Measurements from ENCODE around the gene MGAT5.

Gene MGAT5

DNA sequence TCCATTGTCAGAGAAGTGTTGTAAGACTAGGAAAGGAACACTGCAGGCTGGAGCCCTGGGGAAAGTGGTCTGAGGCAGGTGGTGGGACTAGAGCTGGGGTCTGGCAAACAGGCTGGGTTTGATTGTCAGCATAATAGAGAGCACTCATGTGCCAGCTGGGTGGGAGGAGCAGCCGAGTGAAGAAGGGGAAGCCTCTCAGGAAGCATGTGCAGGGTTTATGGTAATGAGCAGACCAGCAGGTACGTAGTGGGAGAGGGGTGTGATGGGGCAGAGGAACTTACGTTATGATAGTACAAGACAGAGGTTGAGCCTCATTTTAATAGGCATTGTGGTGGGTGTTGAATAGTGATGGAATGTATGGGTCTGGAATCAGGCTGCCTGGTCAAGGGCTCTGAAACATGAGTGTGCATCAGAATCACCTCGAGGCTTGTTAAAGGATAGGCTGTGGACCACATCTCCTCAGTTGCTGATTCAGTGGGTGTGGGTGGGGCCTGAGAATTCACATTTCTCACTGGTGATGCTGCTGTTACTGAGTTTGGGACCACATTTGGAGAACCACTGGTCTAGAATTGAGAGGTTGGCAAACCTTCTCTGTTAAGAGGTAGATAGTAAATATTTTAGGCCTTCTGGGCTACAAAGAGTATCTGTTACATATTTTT, 1.7 kb upstream of the MGAT5 start:
- intact Hi-C loops (cut with micrococcal nuclease), result no loop called here
- H3K36me3 Mint-ChIP-seq (ENCODE audit: low read depth), result peaks cover 37% of the 10 kb centered on the region
- H3K27me3 Mint-ChIP-seq, result no peaks in the 10 kb centered on the region
- no peaks in the 10 kb centered on the region for H3K9me3 Mint-ChIP-seq
- H3K4me1 Mint-ChIP-seq (ENCODE audit: low read depth), result peaks cover 68% of the 10 kb centered on the region
- no peak overlapping the region for H3K4me3 Mint-ChIP-seq
- no peak overlapping the region for H3K27ac Mint-ChIP-seq

DNA sequence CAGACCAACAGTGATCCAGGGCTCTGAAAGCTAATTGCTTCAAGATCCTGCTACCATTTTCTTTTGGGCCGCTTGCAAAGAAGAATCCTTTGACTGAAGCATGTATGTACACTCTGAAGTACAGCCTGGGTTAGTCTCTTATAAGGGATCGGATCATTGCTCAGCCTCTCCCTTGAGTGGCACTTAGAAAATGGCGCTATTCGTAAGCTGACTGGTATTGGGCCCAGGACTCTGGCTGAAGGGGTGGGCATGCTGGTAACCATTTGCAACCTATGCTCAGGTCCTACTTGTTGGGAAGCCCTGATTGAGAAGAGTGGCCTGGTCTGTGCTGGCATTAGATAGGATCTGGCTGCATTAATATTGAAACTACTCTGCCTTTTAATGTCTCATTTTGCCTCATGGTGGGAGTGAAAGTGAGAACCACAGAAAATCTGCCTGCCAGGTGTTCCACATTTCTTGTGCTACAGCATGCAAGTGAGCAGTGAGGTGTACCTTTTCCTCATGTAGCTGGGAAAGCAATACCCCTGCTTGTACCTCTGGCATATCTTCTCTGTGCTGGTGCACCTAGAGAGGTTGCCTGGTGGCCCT, 661 bp upstream of the MGAT5 start:
- H3K9me3 Mint-ChIP-seq, result no peaks in the 10 kb centered on the region
- H3K27ac Mint-ChIP-seq, result no peak overlapping the region
- H3K4me1 Mint-ChIP-seq (ENCODE audit: low read depth), result peaks cover 62% of the 10 kb centered on the region
- H3K27me3 Mint-ChIP-seq, result no peaks in the 10 kb centered on the region
- H3K4me3 Mint-ChIP-seq, result no peak overlapping the region
- H3K36me3 Mint-ChIP-seq (ENCODE audit: low read depth), result peaks cover 40% of the 10 kb centered on the region
- intact Hi-C loops (cut with micrococcal nuclease), result no loop called here

DNA sequence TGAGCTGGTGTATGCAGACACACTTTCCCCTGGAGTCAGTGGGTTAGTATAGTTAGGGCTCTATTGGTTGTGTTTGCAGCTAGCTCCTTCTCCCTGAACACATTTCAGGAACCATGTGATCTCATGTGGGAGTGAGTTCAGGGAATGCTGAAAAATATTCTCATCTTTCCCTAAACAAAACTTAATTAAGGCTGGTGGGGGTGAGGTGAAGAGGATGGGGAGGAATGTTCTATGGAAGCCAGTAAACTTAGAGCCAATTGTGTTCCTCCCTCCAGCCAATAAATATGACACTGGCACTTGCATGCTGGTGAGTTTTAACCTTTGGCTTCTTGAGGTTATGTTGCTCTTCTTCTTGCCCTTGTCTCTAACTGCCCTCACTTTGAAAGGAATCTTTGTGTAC, 952 bp downstream of the MGAT5 start:
- Mint-ChIP-seq H3K4me1 (ENCODE audit: low read depth) (peaks cover 61% of the 10 kb centered on the region), H3K36me3 (ENCODE audit: low read depth) (peaks cover 54% of the 10 kb centered on the region), H3K9me3 (no peaks in the 10 kb centered on the region), H3K27ac (no peak overlapping the region), H3K4me3 (no peak overlapping the region), H3K27me3 (no peaks in the 10 kb centered on the region)
- intact Hi-C loops (cut with micrococcal nuclease), result no loop called here

DNA sequence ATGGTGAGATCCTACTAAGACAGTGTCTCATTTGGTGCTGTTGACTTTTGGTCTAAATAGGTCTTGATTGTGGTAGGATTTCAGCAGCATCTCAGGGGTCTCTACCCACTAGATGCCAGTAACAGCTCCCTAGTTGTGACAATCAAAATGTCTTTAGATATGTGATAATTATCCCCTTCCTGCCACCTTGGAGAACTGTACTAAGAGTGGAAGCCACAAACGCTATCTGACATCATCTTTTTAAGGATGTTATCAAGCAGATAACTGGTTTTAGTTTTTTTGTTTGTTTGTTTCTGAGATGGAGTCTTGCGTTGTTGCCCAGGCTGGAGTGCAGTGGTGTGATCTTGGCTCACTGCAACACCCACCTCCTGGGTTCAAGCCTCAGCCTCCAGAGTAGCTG, 3.1 kb downstream of the MGAT5 start:
- Mint-ChIP-seq H3K27ac (no peak overlapping the region), H3K36me3 (ENCODE audit: low read depth) (peaks cover 66% of the 10 kb centered on the region), H3K4me1 (ENCODE audit: low read depth) (peaks cover 63% of the 10 kb centered on the region), H3K4me3 (no peak overlapping the region), H3K27me3 (no peaks in the 10 kb centered on the region), H3K9me3 (no peaks in the 10 kb centered on the region)
- intact Hi-C loops (cut with micrococcal nuclease), result no loop called here

DNA sequence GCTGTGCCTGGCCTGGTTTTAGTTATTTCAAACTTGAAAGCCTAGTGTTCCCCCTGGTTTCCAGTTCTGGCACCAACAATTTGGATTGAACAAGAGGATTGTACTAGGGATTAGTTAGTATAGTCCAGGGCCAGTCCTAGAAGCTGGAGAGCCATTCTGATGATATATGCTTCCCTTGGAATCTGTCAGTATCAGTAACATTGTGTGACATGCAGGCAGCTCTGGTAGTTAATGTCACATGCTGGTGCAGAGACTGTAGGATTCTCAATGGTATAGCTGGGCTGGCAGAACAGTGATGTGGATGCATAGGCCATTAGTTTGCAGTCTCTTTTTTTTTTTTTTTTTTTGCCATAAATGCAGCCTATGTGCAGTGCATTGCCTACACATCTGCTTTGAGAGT, 3.6 kb downstream of the MGAT5 start:
- H3K4me1 Mint-ChIP-seq (ENCODE audit: low read depth), result peaks cover 61% of the 10 kb centered on the region
- H3K27ac Mint-ChIP-seq, result no peak overlapping the region
- H3K4me3 Mint-ChIP-seq, result no peak overlapping the region
- intact Hi-C loops (cut with micrococcal nuclease), result no loop called here
- peaks cover 66% of the 10 kb centered on the region for H3K36me3 Mint-ChIP-seq (ENCODE audit: low read depth)
- no peaks in the 10 kb centered on the region for H3K9me3 Mint-ChIP-seq
- no peaks in the 10 kb centered on the region for H3K27me3 Mint-ChIP-seq

DNA sequence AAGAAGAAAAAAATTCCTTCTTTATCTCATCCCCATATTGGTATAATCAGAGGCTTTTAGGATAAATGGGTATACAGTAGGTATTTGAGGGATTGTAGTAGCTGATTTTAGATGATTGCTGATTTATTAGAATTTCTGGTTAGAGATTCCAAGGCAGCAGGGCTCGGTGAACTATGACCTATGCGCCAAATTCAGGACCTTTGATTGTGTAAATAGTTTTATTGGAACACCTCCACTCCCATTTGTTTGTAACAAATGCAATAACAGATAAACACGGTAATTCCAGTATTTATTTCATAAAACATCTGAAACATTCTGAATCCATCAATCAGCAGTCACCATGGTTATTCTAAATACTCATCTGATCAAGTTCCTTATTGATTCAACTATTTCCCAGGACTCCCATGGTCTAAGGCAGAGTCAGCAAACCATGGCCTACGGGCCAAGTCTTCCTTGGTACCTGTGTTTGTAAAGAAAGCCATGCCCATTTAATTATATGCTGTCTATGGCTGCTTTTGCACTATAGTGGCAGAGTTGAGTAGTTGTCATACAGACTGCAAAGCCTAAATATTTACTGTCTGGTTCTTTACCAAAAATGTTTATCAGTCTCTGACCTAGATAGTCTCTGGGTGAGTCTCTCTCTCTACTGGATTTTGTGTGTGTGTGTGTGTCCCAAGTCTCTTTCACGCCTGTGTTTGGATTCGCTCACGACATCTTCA, 4.3 kb downstream of the MGAT5 start:
- intact Hi-C loops (cut with micrococcal nuclease), result no loop called here
- H3K4me1 Mint-ChIP-seq (ENCODE audit: low read depth), result peaks cover 57% of the 10 kb centered on the region
- peaks cover 66% of the 10 kb centered on the region for H3K36me3 Mint-ChIP-seq (ENCODE audit: low read depth)
- H3K4me3 Mint-ChIP-seq, result no peak overlapping the region
- H3K27ac Mint-ChIP-seq, result no peak overlapping the region
- H3K27me3 Mint-ChIP-seq, result no peaks in the 10 kb centered on the region
- H3K9me3 Mint-ChIP-seq, result no peaks in the 10 kb centered on the region

DNA sequence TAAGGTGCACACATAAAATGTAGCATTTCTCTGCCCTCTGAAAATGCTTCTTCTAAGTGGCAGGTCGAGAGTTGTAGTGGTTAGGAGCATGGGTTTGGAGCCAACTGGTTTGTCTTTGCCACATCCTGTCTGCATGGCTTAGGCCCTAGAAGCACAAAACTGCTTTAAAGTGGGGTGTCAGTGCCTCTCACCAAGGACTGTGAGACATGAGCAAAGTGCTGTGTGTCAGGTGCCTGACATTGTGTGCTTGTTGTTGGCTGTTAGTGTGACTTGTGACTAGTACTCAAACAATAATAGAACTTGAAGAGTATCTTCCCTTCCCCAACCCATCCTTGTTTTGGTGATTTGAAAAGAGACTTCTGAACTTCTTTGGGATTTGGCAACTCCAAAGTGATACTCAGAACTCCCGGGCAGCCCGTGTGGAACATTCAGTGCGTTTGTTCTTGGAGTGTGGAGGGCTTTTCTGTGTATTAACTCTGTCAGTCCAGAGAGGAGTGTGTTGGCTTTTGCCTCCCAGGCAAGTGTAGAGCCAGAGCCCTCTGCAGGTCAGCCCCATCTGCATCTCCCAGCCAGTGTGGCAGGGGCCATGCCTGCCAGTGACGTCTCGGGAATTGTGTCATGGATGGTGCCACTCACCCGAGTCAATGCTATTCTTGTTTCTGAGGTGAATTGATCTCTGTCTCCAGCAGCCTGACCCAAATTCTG, 5.0 kb downstream of the MGAT5 start:
- intact Hi-C loops (cut with micrococcal nuclease), result no loop called here
- H3K27ac Mint-ChIP-seq, result no peak overlapping the region
- no peaks in the 10 kb centered on the region for H3K27me3 Mint-ChIP-seq
- no peak overlapping the region for H3K4me3 Mint-ChIP-seq
- no peaks in the 10 kb centered on the region for H3K9me3 Mint-ChIP-seq
- H3K36me3 Mint-ChIP-seq (ENCODE audit: low read depth), result peaks cover 60% of the 10 kb centered on the region
- H3K4me1 Mint-ChIP-seq (ENCODE audit: low read depth), result peaks cover 50% of the 10 kb centered on the region

DNA sequence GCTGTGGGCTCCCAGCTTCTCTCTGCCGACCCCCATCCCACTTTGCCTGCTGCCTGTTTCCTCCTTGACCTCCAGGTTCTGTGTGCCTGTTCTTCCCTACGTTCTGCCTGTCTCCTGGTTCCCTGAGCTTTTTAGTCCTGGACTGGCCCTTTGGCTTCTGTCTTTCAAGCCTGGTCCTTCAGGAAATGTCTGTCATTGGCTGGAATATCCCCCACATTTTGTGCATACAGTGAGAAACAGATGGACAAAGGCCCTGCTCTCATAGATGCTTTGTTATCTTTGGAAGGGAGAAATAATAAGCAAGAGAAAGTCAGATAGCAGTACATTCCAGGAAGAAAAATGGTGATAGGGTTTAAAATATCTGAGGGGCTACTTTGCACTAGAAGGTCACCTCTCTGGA, 5.7 kb downstream of the MGAT5 start:
- Mint-ChIP-seq H3K36me3 (ENCODE audit: low read depth) (peaks cover 53% of the 10 kb centered on the region), H3K4me1 (ENCODE audit: low read depth) (peaks cover 43% of the 10 kb centered on the region), H3K27me3 (no peaks in the 10 kb centered on the region), H3K27ac (no peak overlapping the region), H3K9me3 (no peaks in the 10 kb centered on the region), H3K4me3 (no peak overlapping the region)
- intact Hi-C loops (cut with micrococcal nuclease), result no loop called here

DNA sequence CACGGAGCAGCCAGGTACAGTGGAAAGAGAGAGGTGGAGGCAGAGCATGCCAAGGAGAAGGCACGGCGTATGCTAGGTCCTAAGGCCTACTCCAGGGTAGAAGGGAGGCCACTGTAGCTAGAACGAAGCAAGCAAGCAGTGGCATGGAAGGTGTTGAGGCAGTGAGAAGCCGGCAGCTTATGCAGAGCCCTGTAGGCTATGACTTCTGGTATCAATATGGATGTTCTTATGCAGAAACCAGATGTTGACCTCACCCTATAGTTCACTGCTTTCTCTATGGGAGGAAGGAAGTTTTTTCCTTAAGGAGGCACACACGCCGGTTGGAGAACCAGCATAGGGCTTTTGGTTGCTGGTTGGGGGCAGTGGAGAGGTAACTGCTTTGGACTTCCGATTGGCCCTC, 6.1 kb downstream of the MGAT5 start:
- intact Hi-C loops (cut with micrococcal nuclease), result loop anchor here (10.0 kb wide), 1 partner anchor 155 kb away; no protein-coding TSS in a partner anchor
- Mint-ChIP-seq H3K27ac (no peak overlapping the region), H3K27me3 (no peaks in the 10 kb centered on the region), H3K36me3 (ENCODE audit: low read depth) (peaks cover 48% of the 10 kb centered on the region), H3K9me3 (no peaks in the 10 kb centered on the region), H3K4me1 (ENCODE audit: low read depth) (peaks cover 40% of the 10 kb centered on the region), H3K4me3 (no peak overlapping the region)

DNA sequence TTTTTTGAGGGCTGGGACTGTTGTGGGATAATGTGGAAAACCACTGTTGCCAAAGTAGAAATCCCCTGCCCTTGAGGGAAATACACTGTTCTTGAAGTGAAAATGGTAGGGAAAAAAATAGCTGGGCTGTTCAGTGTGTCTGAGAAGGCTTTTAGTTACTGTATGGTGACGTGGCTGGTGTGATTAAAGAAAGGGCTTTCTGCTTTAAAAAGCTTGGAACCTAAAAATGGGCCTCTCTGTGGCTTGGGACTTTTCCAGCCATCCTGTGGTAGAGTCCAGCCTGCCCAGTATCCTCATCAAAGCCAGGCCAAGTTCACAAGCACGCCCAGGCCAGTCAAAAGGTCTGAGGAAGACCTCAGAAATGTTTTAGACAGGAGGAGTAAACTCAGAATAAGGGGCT, 6.8 kb downstream of the MGAT5 start:
- H3K27me3 Mint-ChIP-seq, result no peaks in the 10 kb centered on the region
- intact Hi-C loops (cut with micrococcal nuclease), result loop anchor here (10.0 kb wide), 1 partner anchor 154 kb away; no protein-coding TSS in a partner anchor
- H3K4me1 Mint-ChIP-seq (ENCODE audit: low read depth), result peaks cover 40% of the 10 kb centered on the region
- H3K4me3 Mint-ChIP-seq, result no peak overlapping the region
- H3K9me3 Mint-ChIP-seq, result no peaks in the 10 kb centered on the region
- peaks cover 41% of the 10 kb centered on the region for H3K36me3 Mint-ChIP-seq (ENCODE audit: low read depth)
- no peak overlapping the region for H3K27ac Mint-ChIP-seq

DNA sequence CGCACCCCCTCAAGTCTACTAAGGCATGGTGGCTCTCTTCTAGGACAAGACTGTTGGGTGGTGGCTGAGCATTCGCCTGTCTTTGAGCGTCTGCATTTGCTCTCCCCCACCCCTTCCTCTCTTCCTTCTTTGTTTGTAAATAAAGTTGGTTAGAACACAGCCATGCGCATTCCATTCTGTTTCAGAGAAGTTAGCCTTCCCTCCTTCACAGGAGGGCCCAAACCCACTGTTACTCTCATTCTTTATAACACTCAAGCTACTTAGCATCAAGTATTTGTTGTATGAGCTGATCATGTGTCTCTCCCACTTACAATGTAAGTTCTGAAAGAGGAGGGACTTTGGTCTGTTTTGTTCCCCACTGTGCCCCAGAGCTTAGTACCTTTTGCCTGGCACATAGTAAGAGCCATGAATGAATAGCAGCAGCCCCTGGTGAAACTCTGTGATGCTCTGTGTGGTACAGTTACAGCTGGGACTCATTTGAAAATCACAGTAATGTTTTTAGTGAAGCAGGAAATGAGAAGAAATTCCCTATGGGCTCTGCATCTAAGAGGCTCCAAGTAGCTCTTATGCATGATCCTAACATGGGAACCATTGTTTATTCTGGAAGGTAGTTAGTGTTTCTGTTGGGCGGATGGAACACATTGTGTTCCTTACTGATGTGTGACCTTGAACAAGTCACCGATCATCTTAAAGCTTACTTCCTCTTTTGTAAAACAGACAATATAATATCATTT, 7.7 kb downstream of the MGAT5 start:
- Mint-ChIP-seq H3K9me3 (no peaks in the 10 kb centered on the region), H3K4me3 (no peak overlapping the region), H3K27me3 (no peaks in the 10 kb centered on the region), H3K27ac (no peak overlapping the region), H3K4me1 (ENCODE audit: low read depth) (peaks cover 40% of the 10 kb centered on the region), H3K36me3 (ENCODE audit: low read depth) (peaks cover 36% of the 10 kb centered on the region)
- intact Hi-C loops (cut with micrococcal nuclease), result loop anchor here (10.0 kb wide), 1 partner anchor 153 kb away; no protein-coding TSS in a partner anchor

DNA sequence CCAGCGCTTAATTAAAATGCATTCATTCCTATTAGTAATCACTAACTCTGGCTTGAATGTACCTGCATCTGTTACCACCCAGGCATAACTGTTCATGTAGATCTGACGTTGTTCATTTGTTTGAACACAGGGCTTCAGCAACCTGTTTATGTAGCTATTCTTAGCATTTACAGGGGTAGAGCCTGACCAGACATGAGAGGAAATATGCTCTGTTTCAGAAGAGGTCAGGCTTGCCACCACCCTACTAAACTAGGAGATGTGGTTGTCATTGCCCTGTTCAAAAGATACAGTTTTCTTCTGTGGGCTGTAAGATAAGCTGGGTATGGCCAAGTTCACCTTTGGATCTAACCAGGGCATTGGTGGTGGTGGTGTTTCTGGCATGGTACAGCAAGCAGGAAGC, 8.8 kb downstream of the MGAT5 start:
- H3K4me1 Mint-ChIP-seq (ENCODE audit: low read depth), result peaks cover 40% of the 10 kb centered on the region
- no peaks in the 10 kb centered on the region for H3K27me3 Mint-ChIP-seq
- H3K9me3 Mint-ChIP-seq, result no peaks in the 10 kb centered on the region
- peaks cover 36% of the 10 kb centered on the region for H3K36me3 Mint-ChIP-seq (ENCODE audit: low read depth)
- no peak overlapping the region for H3K27ac Mint-ChIP-seq
- H3K4me3 Mint-ChIP-seq, result no peak overlapping the region
- intact Hi-C loops (cut with micrococcal nuclease), result loop anchor here (10.0 kb wide), 1 partner anchor 152 kb away; no protein-coding TSS in a partner anchor

DNA sequence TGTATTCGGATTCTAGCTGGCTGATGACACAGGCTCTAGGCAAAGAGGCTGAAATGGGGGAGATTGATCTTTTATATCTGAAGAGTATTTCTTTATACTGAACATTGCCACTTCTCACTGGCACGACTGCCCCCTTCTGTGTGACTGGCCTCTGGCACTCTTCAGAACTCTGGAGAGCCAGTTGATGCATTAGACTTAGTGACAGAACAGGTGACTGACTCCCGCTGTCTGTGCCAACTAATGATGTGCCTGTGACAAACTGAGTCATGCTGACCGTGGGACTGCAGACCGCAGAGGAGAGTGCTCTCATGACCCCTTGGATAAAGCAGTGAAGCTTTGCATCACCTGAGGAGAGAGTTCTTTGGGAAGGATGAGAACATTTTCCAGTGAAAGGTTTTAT, 14.4 kb downstream of the MGAT5 start:
- peaks cover 8% of the 10 kb centered on the region for H3K4me1 Mint-ChIP-seq (ENCODE audit: low read depth)
- H3K4me3 Mint-ChIP-seq, result no peak overlapping the region
- intact Hi-C loops (cut with micrococcal nuclease), result loop anchor here (10.0 kb wide), 1 partner anchor 147 kb away; no protein-coding TSS in a partner anchor

More for the DNA sequence above, 14.4 kb downstream of the MGAT5 start:
- peaks cover 43% of the 10 kb centered on the region for H3K36me3 Mint-ChIP-seq (ENCODE audit: low read depth)
- no peaks in the 10 kb centered on the region for H3K27me3 Mint-ChIP-seq
- H3K9me3 Mint-ChIP-seq, result no peaks in the 10 kb centered on the region
- no peak overlapping the region for H3K27ac Mint-ChIP-seq
